ENCODE data around the gene PKDCC.
"Not testable (repeated sequence)": the region's sequence is repeated elsewhere in the genome, so short reads cannot be mapped to it uniquely, and the experiment has no call there.

DNA sequence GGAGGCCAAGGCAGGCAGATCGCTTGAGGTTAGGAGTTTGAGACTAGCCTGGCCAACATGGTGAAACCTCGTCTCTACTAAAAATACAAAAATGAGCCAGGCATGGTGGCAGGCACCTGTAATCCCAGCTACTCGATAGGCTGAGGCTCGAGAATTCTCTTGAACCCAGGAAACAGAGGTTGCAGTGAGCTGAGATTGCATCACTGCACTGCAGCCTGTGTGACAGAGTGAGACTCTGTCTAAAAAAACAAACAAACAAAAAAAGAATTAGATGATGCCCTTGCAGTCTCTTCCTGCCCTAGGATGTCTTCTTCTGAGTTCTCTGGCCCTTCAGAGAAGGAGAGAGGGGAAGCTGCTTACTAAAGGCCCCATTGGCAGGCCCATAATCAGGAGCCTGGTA lies 37.2 kb downstream of the PKDCC start:
- TF ChIP-seq POLR2A (IDR thresholded peaks at IDR 0.05; ENCODE audit: low read depth, low read length); SPI1 (IDR thresholded peaks at IDR 0.05; ENCODE audit: low read depth, low read length); POLR2AphosphoS5 (IDR thresholded peaks at IDR 0.05; ENCODE audit: low read depth, low read length); PAX5 (IDR thresholded peaks at IDR 0.05; ENCODE audit: insufficient read depth, low read length, severe bottlenecking); TAF1 (IDR thresholded peaks at IDR 0.05; ENCODE audit: low read depth, low read length): not testable (repeated sequence)
